Small intestine (tissue), 7 donors: ENCODE measurements around the gene ADAM22. TPM values are rescaled to one million over a fixed set of nuclear protein-coding genes. Genes with fewer than 3 reads are reported as not detected.
A peak's percentile ranks its signal among the peaks of the same experiment; 100 is the strongest.

Experiments used
- DNase-seq, 2 donors: peaks; one replicate each; pipeline versions ENCODE4 v3.0.0 to v3.0.0-alpha.2; 2013
- FAIRE-seq: peaks from 2 replicates; lab custom pipeline; 2012; peaks lifted over from hg19 to GRCh38; lab: Jason Lieb, UNC
- H3K27ac ChIP-seq, 3 donors: one replicate each; pipeline ENCODE4 v1.5.1; 2013; ENCODE audit warnings: low read length in 2 of 3, mild to moderate bottlenecking in 2 of 3, control low read depth in 1 of 3, inconsistent platforms in 1 of 3, low read depth in 1 of 3, moderate library complexity in 1 of 3
- H3K27me3 ChIP-seq, 3 donors: one replicate each; pipeline ENCODE4 v1.6.1; 2013; ENCODE audit warnings: low read length in 3 of 3, inconsistent platforms in 1 of 3; ENCODE audit not compliant: control insufficient read depth in 3 of 3, insufficient read depth in 3 of 3
- H3K36me3 ChIP-seq, 3 donors: one replicate each; pipeline ENCODE4 v1.6.1; 2013; ENCODE audit warnings: low read length in 3 of 3, inconsistent platforms in 1 of 3, low read depth in 1 of 3, mild to moderate bottlenecking in 1 of 3, moderate library complexity in 1 of 3; ENCODE audit not compliant: control insufficient read depth in 3 of 3, insufficient read depth in 2 of 3
- H3K4me1 ChIP-seq, 3 donors: one replicate each; pipeline ENCODE4 v1.6.1; 2013; ENCODE audit warnings: low read length in 2 of 3, inconsistent platforms in 1 of 3, low read depth in 1 of 3, mild to moderate bottlenecking in 1 of 3, moderate library complexity in 1 of 3; ENCODE audit not compliant: control insufficient read depth in 3 of 3, insufficient read depth in 2 of 3
- H3K4me3 ChIP-seq, 3 donors: one replicate each; pipeline ENCODE4 v1.5.1; 2013; ENCODE audit warnings: low read length in 3 of 3, control low read depth in 1 of 3, inconsistent platforms in 1 of 3, low read depth in 1 of 3, mild to moderate bottlenecking in 1 of 3, moderate library complexity in 1 of 3
- H3K9me3 ChIP-seq, 2 donors: one replicate each; pipeline ENCODE4 v1.6.1; 2013; ENCODE audit warnings: low read depth in 1 of 2, low read length in 1 of 2; ENCODE audit not compliant: control insufficient read depth in 2 of 2, insufficient read depth in 1 of 2
- WGBS, 3 donors: extraction: QIAGEN DNeasy Blood & Tissue Kit; methylation state at CpG; one replicate each; pipeline ENCODE4 v1.1.7; 2013; 5-methylcytosine and 5-hydroxymethylcytosine counted together
- polyA plus RNA-seq, 4 donors: library from polyadenylated mRNA; stranded (reverse) in 3 of 4; unstranded in 1 of 4; fragments of 200-250 nt in 3 of 4; fragments of 120-200 nt in 1 of 4; gene quantifications; one replicate each; pipeline versions ENCODE4 v1.2.1 to v1.2.3, GENCODE V29; 2013
- donor health status: healthy with polysubstance abuse.
- donor health status: control.
- donor health status: control.
- donor health status: Bipolar disorder and iron deficiency.
- donor health status: healthy.

Gene ADAM22
- polyA plus RNA-seq, 4 donors, result 0.94 to 7.6 TPM; not detected in 2

DNA sequence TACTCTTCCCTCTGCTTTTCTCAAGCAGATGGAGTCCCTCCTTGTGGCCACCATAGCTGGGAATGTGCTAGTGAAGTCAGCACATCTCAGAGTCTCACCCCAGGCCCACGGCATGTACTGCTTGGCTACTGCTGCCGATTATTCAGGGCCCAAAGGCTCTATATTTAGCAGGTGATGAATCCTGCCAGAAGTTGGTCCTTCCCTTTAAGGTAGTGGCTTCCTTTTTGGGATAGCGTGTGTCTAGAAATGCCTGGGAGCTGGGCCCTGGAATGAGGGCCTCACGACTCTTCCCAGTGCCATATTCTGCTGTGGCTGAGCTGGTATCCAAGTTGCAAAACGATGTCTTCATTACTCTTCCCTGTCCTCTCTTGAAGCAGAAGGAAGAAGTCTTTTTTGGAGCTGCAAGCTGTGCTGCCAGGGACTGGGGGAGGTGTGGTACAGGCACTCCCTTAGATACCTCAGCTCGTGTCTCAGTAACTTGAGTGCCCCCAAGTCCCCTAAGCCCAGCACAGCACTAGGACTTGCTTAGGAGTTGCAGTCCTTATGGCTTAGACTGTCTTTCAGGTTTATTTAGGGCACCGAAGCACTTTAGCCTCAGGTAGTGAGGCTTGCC, 100.1 kb downstream of the ADAM22 start:
- WGBS, 3 donors, result 87 to 94% (median 90%) methylated on average over 7 of the region's 7 CpGs
- H3K4me3 ChIP-seq, result no peak overlapping the region
- no peaks in the 10 kb centered on the region for H3K27me3 ChIP-seq
- no peaks in the 10 kb centered on the region for H3K4me1 ChIP-seq
- peaks cover 0 to 5% (median 0%) of the 10 kb centered on the region in 3 donors for H3K36me3 ChIP-seq
- FAIRE-seq (no peak), DNase-seq (no peak)
- H3K27ac ChIP-seq, result no peak overlapping the region
- H3K9me3 ChIP-seq, result peaks cover 2 to 36% of the 10 kb centered on the region in 2 donors

DNA sequence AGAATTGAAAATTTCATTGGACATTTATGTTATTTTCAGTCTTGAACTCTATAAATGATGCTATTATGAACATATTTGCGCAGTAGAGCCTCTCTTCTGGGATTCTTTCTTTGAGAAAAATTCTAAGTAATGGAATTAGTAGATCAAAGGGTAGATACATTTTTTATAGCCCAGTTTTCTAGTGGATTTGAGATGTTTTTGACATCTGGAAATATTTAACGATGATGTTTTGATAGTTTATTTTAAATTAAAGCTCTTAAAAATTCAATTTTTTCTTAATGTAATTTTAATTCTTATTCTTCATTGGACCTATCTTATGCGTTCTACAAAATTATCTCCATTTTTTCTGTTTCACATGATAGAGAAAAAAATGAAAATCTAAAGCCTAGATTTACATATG, 103.0 kb downstream of the ADAM22 start:
- Histone ChIP-seq H3K27ac (no peak overlapping the region), H3K27me3 (no peaks in the 10 kb centered on the region), H3K4me1 (no peaks in the 10 kb centered on the region), H3K9me3 (peaks cover 0 to 20% of the 10 kb centered on the region in 2 donors), H3K4me3 (no peak overlapping the region), H3K36me3 (peaks cover 0 to 4% (median 0%) of the 10 kb centered on the region in 3 donors)
- WGBS, 3 donors, result 90 to 92% (median 91%) methylated on average over 3 of the region's 3 CpGs
- no peak for DNase-seq
- FAIRE-seq, result no peak

DNA sequence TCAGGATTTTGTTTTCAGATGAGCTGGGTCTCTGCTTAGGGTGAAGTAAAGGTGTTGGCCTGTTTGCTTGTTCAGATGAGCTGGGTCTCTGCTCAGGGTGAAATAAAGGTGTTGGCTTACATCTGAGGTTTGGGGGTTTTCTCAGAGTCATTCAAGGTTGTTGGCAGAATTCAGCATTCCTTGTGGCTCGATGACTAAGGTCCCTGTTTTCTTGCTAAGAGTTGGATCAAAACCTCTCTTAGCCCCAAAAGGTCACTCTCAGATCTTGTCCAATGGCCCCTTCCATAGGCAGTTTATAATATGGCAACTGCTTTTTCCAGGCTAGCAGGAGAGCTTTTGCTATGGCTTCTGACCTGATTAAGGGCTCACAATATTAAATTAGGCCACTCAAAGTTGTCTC, 106.6 kb downstream of the ADAM22 start:
- no peak for FAIRE-seq
- WGBS, 3 donors, result 64 to 96% (median 65%) methylated on average over 1 of the region's 1 CpG

DNA sequence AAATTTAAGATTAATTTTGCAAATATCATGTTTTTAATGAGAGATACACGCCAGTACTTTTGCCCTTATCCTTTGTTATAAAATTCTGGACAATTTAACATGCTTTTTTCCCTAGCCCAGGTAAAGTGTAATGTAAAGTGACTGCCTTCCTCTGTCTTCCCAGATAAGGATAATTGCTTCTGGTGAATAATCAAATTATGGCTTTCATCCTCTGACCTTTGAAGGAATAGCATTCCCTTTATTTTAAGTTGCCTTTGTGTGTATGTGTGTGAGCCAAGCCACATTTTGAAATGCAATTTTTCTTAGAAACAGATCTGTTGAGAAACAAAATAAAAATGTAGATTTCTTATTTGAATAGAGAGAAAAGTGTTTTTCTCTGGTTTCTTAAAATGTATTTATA, 107.5 kb downstream of the ADAM22 start:
- Histone ChIP-seq H3K9me3 (no peaks in the 10 kb centered on the region), H3K4me3 (no peak overlapping the region), H3K27ac (no peak overlapping the region), H3K27me3 (no peaks in the 10 kb centered on the region), H3K4me1 (no peaks in the 10 kb centered on the region), H3K36me3 (no peaks in the 10 kb centered on the region)
- DNase-seq, result no peak
- WGBS, 3 donors, result 54 to 79% (median 69%) methylated on average over 1 of the region's 1 CpG
- no peak for FAIRE-seq

More for the DNA sequence above, 106.6 kb downstream of the ADAM22 start:
- H3K4me3 ChIP-seq, result no peak overlapping the region
- H3K27me3 ChIP-seq, result no peaks in the 10 kb centered on the region
- no peak overlapping the region for H3K27ac ChIP-seq
- H3K36me3 ChIP-seq, result no peaks in the 10 kb centered on the region
- H3K9me3 ChIP-seq, result no peaks in the 10 kb centered on the region
- no peak for DNase-seq
- H3K4me1 ChIP-seq, result no peaks in the 10 kb centered on the region

DNA sequence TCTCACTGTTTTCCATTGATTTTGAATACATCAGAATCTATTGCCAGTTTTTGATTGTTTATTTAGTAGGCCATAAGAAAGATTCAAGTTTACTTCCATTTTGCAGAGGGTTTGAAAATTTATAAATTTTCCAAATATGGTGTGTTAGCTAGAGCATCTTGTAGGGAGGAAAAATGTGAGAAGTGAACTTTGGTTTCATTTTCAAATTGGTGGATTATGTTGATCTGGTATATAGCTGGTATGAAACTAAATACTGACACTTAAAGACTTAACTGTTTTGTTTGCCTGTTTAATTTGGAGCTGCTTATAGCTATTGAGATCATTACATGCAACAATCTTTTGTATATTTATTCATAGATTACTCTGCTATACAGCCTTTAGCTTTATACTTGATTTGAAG, 108.1 kb downstream of the ADAM22 start:
- no peaks in the 10 kb centered on the region for H3K4me1 ChIP-seq
- no peaks in the 10 kb centered on the region for H3K36me3 ChIP-seq
- FAIRE-seq, result no peak

DNA sequence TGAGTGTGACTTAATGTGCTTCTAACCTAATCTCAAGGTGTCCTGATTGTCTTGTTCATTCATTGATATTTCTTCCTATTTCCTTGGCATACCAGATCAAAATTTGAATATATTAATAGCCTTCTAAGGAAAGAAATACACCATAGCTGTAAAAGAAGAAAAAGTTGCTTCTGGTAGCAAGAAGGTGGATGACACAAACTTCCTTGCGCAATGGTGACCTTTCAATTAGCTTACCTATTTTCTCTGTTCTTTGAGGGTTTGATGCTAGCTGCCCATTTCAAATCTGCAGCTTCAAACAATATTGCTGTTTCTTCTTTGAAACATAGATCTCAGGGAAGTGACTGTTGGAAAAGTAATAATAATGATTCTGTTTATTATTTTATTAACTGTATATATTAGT, 108.8 kb downstream of the ADAM22 start:
- no peak overlapping the region for H3K4me3 ChIP-seq
- no peak overlapping the region for H3K27ac ChIP-seq
- 97 to 100% (median 98%) methylated on average over 1 of the region's 1 CpG for WGBS, 3 donors
- DNase-seq (peak in 1 of 2 donors; percentile 11), FAIRE-seq (no peak)
- no peaks in the 10 kb centered on the region for H3K4me1 ChIP-seq
- no peaks in the 10 kb centered on the region for H3K9me3 ChIP-seq
- H3K36me3 ChIP-seq, result no peaks in the 10 kb centered on the region
- no peaks in the 10 kb centered on the region for H3K27me3 ChIP-seq

More for the DNA sequence above, 108.1 kb downstream of the ADAM22 start:
- Histone ChIP-seq H3K27me3 (no peaks in the 10 kb centered on the region), H3K4me3 (no peak overlapping the region), H3K27ac (no peak overlapping the region), H3K9me3 (no peaks in the 10 kb centered on the region)
- DNase-seq, result no peak

DNA sequence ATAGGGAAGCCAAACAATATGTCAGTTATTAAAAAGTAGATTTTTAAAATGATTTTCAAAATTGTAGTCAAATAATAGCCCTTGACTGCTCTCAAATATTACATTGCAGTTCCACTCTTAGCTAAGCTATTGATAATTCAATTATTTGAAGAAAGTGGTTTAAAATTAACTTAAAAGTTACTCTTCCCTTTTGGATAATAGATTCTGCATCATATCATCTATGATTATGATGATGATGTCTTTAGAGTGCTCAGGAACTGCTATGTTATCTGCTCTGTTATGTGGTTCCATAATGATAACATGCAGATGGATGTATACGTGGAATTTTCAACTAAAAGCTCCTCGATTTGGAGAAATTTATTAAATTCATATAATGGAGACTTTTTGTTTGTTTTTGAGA, 110.0 kb downstream of the ADAM22 start:
- FAIRE-seq, result no peak
- H3K4me1 ChIP-seq, result no peaks in the 10 kb centered on the region

DNA sequence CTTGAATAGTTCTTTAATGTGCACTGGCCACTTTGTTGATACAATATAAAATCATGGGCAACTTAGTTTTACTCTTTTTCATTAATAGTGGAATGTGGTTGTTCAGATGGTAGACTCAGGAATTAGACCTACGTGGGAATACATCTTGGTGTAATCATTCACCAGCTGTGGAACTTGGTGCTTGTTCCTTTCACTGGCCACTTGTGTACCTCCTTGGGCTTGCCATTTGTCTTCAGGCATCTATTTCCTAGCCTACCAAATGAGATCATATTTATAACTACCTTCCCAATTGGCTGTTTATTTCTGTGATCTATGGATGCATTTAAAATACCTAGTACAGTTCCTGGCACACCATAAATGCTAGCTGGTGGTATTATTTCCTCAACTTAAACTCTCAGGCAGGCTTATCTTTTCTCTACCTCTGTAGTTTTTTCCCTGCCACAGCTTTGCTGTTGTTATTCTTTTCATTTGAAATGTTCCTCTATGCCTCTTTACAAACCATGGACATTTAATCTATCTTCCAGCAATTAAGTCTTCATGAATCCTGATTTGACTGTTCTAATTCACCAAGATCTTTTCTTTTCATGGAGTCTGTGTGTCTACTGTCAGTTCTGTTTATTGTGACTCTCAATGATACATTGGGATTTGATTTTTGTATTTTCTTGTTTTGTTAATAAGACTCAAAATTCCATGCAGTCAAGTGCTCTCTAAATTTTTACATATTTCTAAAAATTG, 113.0 kb downstream of the ADAM22 start:
- H3K4me1 ChIP-seq, result no peaks in the 10 kb centered on the region
- no peaks in the 10 kb centered on the region for H3K36me3 ChIP-seq
- H3K27ac ChIP-seq, result no peak overlapping the region
- no peaks in the 10 kb centered on the region for H3K9me3 ChIP-seq
- FAIRE-seq, result no peak
- H3K27me3 ChIP-seq, result no peaks in the 10 kb centered on the region
- WGBS, 3 donors, result 50 to 89% (median 63%) methylated on average over 1 of the region's 1 CpG
- H3K4me3 ChIP-seq, result no peak overlapping the region
- DNase-seq, result peak in 1 of 2 donors; percentile 13

More for the DNA sequence above, 110.0 kb downstream of the ADAM22 start:
- no peak overlapping the region for H3K4me3 ChIP-seq
- no peaks in the 10 kb centered on the region for H3K36me3 ChIP-seq
- no peaks in the 10 kb centered on the region for H3K9me3 ChIP-seq
- H3K27ac ChIP-seq, result no peak overlapping the region
- DNase-seq, result no peak
- no peaks in the 10 kb centered on the region for H3K27me3 ChIP-seq
- WGBS, 3 donors, result 85 to 94% (median 91%) methylated on average over 2 of the region's 2 CpGs
